Keratinocyte (primary cell): ENCODE results near the gene ZFP64. TPM values are rescaled to one million over a fixed set of nuclear protein-coding genes. Genes with fewer than 3 reads are reported as not detected.

Experiments
- DNase-seq: peaks from one replicate; pipeline ENCODE4 v3.0.0-alpha.2; 2011; ENCODE audit warnings: low read depth, missing footprints, low spot score
- FAIRE-seq: peaks from 2 replicates; lab custom pipeline; 2011; peaks lifted over from hg19 to GRCh38; lab: Jason Lieb, UNC
- H2AFZ ChIP-seq: 2 replicates; pipeline ENCODE4 v1.6.0; 2012; ENCODE audit warnings: low read length, control low read depth, inconsistent platforms; ENCODE audit not compliant: control insufficient read depth
- H3K27ac ChIP-seq: 2 replicates; pipeline ENCODE4 v1.5.1; 2011; ENCODE audit warnings: low read length; ENCODE audit not compliant: control insufficient read depth, insufficient read depth
- H3K27me3 ChIP-seq: 3 replicates; pipeline ENCODE4 v1.6.0; 2011; ENCODE audit warnings: low read length; ENCODE audit not compliant: control insufficient read depth, insufficient read depth; ENCODE audit errors: extremely low read depth
- H3K36me3 ChIP-seq, 2 experiments: 2 replicates in 1 of 2; 3 replicates in 1 of 2; pipeline ENCODE4 v1.5.1; 2011; ENCODE audit warnings: low read length in 2 of 2, mild to moderate bottlenecking in 1 of 2; ENCODE audit not compliant: control insufficient read depth in 2 of 2, insufficient read depth in 2 of 2; ENCODE audit errors: extremely low read depth in 1 of 2
- H3K4me1 ChIP-seq: 3 replicates; pipeline ENCODE4 v1.5.1; 2011; ENCODE audit warnings: low read length; ENCODE audit not compliant: control insufficient read depth, insufficient read depth; ENCODE audit errors: extremely low read depth
- H3K4me2 ChIP-seq: 3 replicates; pipeline ENCODE4 v1.6.0; 2011; ENCODE audit warnings: low read depth, low read length; ENCODE audit not compliant: control insufficient read depth, insufficient read depth; ENCODE audit errors: extremely low read depth
- H3K4me3 ChIP-seq, 3 experiments: fragments of 200-600 bp in 1 of 3; sonication (generic) in 1 of 3; 2 replicates in 2 of 3; 3 replicates in 1 of 3; pipeline ENCODE4 v1.5.1; 2011 to 2016; ENCODE audit warnings: low read length in 3 of 3, mild to moderate bottlenecking in 3 of 3, control low read depth in 2 of 3, inconsistent platforms in 1 of 3, low read depth in 1 of 3, mixed read lengths in 1 of 3, mixed run types in 1 of 3, moderate library complexity in 1 of 3; ENCODE audit not compliant: control insufficient read depth in 2 of 3, insufficient read depth in 2 of 3; ENCODE audit errors: extremely low read depth in 1 of 3
- H3K79me2 ChIP-seq: 2 replicates; pipeline ENCODE4 v1.6.0; 2012; ENCODE audit warnings: low read length; ENCODE audit not compliant: control insufficient read depth, insufficient read depth
- H3K9ac ChIP-seq: 3 replicates; pipeline ENCODE4 v1.6.0; 2011; ENCODE audit warnings: low read length; ENCODE audit not compliant: control insufficient read depth, insufficient read depth; ENCODE audit errors: extremely low read depth
- H3K9me1 ChIP-seq: 3 replicates; pipeline ENCODE4 v1.6.0; 2011; ENCODE audit warnings: low read length; ENCODE audit not compliant: control insufficient read depth, insufficient read depth; ENCODE audit errors: extremely low read depth
- H3K9me3 ChIP-seq: 2 replicates; pipeline ENCODE4 v1.5.1; 2012; ENCODE audit warnings: low read depth, low read length; ENCODE audit not compliant: control insufficient read depth
- H4K20me1 ChIP-seq: 3 replicates; pipeline ENCODE4 v1.6.0; 2011; ENCODE audit warnings: low read length; ENCODE audit not compliant: control insufficient read depth, insufficient read depth; ENCODE audit errors: extremely low read depth
- EZH2 ChIP-seq: IDR thresholded peaks from one replicate; pipeline ENCODE4 v1.6.1; 2012; ENCODE audit warnings: inconsistent platforms, mild to moderate bottlenecking, low read length, moderate library complexity
- dilution Hi-C: fragments of 300-500 bp; cut with MboI; formaldehyde crosslinking; loops from one replicate; pipeline ENCODE4 v1.7.0; 2020; ENCODE audit warnings: low sequenced_read_pairs; ENCODE audit not compliant: extremely low pct_ligation_motif_present
- polyA plus RNA-seq, 5 experiments: library from polyadenylated mRNA; depleted of rRNA in 3 of 5; stranded (reverse) in 3 of 5; stranded (forward) in 1 of 5; unstranded in 1 of 5; fragments of >200 nt; gene quantifications; 1 replicate in 1 of 5; 2 replicates in 3 of 5; 3 replicates in 1 of 5; pipeline versions ENCODE4 v1.2.1 to v1.2.3, GENCODE V29; 2011 to 2012; ENCODE audit warnings: missing spikeins in 2 of 5, low read depth in 1 of 5, low replicate concordance in 1 of 5
- TF ChIP-seq, protein P1 (sequence below), 3 experiments: IDR thresholded peaks in 1 of 3; conservative IDR thresholded peaks in 1 of 3; optimal IDR thresholded peaks in 1 of 3; 2 replicates in 2 of 3; 3 replicates in 1 of 3; pipeline versions ENCODE3 to v1.5.1; 2011; ENCODE audit warnings: low read length in 3 of 3, mild to moderate bottlenecking in 3 of 3, moderate library complexity in 2 of 3, control low read depth in 1 of 3, inconsistent platforms in 1 of 3; ENCODE audit not compliant: insufficient read depth in 2 of 3; ENCODE audit errors: extremely low read depth in 1 of 3

Gene ZFP64
- polyA plus RNA-seq, 1 donor (not counting 4 experiments of a cell fraction or from before 2014, with no cell fraction given) = 27.9 TPM

DNA sequence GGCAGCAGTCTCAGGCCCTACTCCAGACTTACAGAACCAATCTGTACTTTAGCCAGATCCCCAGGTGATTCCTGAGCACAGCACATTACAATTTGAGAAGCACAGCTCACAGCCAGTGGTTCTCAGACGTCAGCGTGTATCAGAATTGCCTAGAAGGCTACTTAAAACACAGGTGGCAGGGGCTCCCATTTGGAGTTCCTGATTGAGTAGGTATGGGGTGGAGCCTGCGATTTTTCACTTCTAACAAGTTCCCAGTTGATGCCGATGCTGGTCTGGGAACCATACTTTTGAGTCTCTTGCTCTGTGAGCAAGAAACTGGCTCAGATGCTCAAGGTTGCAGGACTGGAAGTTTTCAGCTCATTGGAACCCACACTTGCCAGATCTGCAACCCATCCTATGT is 89.5 kb downstream of the ZFP64 start:
- H3K4me3 ChIP-seq = no peak overlapping the region
- no peak overlapping the region for H3K27ac ChIP-seq
- H3K9me3 ChIP-seq = no peaks in the 10 kb centered on the region
- H3K4me1 ChIP-seq = peaks cover 4% of the 10 kb centered on the region
- dilution Hi-C loops = no loop called here
- no peak for TF ChIP-seq EZH2
- TF ChIP-seq, protein P1, sequence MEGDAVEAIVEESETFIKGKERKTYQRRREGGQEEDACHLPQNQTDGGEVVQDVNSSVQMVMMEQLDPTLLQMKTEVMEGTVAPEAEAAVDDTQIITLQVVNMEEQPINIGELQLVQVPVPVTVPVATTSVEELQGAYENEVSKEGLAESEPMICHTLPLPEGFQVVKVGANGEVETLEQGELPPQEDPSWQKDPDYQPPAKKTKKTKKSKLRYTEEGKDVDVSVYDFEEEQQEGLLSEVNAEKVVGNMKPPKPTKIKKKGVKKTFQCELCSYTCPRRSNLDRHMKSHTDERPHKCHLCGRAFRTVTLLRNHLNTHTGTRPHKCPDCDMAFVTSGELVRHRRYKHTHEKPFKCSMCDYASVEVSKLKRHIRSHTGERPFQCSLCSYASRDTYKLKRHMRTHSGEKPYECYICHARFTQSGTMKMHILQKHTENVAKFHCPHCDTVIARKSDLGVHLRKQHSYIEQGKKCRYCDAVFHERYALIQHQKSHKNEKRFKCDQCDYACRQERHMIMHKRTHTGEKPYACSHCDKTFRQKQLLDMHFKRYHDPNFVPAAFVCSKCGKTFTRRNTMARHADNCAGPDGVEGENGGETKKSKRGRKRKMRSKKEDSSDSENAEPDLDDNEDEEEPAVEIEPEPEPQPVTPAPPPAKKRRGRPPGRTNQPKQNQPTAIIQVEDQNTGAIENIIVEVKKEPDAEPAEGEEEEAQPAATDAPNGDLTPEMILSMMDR (optimal IDR thresholded peaks at IDR 0.05 in 1 of 3, IDR thresholded peaks at IDR 0.05 in 1 of 3, conservative IDR thresholded peaks at IDR 0.05 in 1 of 3; ENCODE audit: extremely low read depth in 1 of 3, insufficient read depth in 2 of 3, low read length in 3 of 3) = no peak
- no peaks in the 10 kb centered on the region for H3K27me3 ChIP-seq
- H4K20me1 ChIP-seq = no peaks in the 10 kb centered on the region
- H3K36me3 ChIP-seq = peaks cover 6 to 8% of the 10 kb centered on the region in 2 experiments
- no peak for DNase-seq
- H3K9ac ChIP-seq = no peak overlapping the region
- H2AFZ ChIP-seq = no peak overlapping the region
- H3K79me2 ChIP-seq = peaks cover 37% of the 10 kb centered on the region
- no peaks in the 10 kb centered on the region for H3K9me1 ChIP-seq
- no peak overlapping the region for H3K4me2 ChIP-seq
- FAIRE-seq = no peak
